Breast epithelium (tissue), 4 donors: Measurements from ENCODE around the gene IL1R1. TPM values are rescaled to one million over a fixed set of nuclear protein-coding genes. Genes with fewer than 3 reads are reported as not detected.
A peak's percentile ranks its signal among the peaks of the same experiment; 100 is the strongest.

Source experiments
- DNase-seq, 2 donors: peaks; one replicate each; pipeline ENCODE4 v3.0.0-alpha.2; 2019; ENCODE audit warnings: low spot score in 2 of 2
- H3K27ac ChIP-seq, 2 donors: fragments of 200-600 bp; sonication (generic) in 1 of 2; one replicate each; pipeline ENCODE4 v1.5.1; 2016 to 2019; ENCODE audit warnings: mild to moderate bottlenecking in 1 of 2
- H3K27me3 ChIP-seq, 2 donors: fragments of 200-600 bp; sonication (generic) in 1 of 2; one replicate each; pipeline versions ENCODE4 v1.5.1 to v1.6.0; 2017 to 2019; ENCODE audit warnings: control low read depth in 1 of 2, mild to moderate bottlenecking in 1 of 2
- H3K36me3 ChIP-seq: fragments of 200-600 bp; one replicate; pipeline ENCODE4 v1.5.1; 2019
- H3K4me1 ChIP-seq, 2 donors: fragments of 200-600 bp; sonication (generic); one replicate each; pipeline ENCODE4 v1.5.1; 2016 to 2019; ENCODE audit warnings: control low read depth in 1 of 2
- H3K4me3 ChIP-seq, 3 donors: fragments of 200-600 bp; sonication (generic); 1 replicate in 2 of 3; 2 replicates in 1 of 3; pipeline ENCODE4 v1.5.1; 2016 to 2019; ENCODE audit warnings: mild to moderate bottlenecking in 3 of 3, moderate library complexity in 2 of 3
- H3K9me3 ChIP-seq, 2 donors: fragments of 200-600 bp; sonication (generic) in 1 of 2; one replicate each; pipeline ENCODE4 v1.5.1; 2016 to 2019; ENCODE audit warnings: control low read depth in 1 of 2
- CTCF ChIP-seq, 3 donors: fragments of 450-650 bp; IDR thresholded peaks; one replicate each; pipeline ENCODE4 v1.5.1; 2016 to 2017; ENCODE audit warnings: antibody characterized with exemption in 3 of 3, mild to moderate bottlenecking in 3 of 3, moderate library complexity in 3 of 3
- POLR2A ChIP-seq: fragments of 450-650 bp; IDR thresholded peaks from one replicate; pipeline ENCODE4 v1.6.1; 2016; ENCODE audit warnings: antibody characterized with exemption, mild to moderate bottlenecking, moderate library complexity
- POLR2AphosphoS5 ChIP-seq, 3 donors: sonication (generic); formaldehyde crosslinking; IDR thresholded peaks; one replicate each; pipeline ENCODE4 v1.6.1; 2017; ENCODE audit warnings: antibody characterized with exemption in 3 of 3
- intact Hi-C: fragments of 100-400 bp; cut with DNase I; formaldehyde crosslinking; loops from one replicate; pipeline ENCODE4 v1.15.1; 2023; ENCODE audit warnings: low total_unique reads
- total RNA-seq, 3 donors: library from RNA; depleted of rRNA; stranded (reverse); fragments of >200 nt; gene quantifications; one replicate each; pipeline ENCODE4 v1.1.0, GENCODE V29; 2016

The IL1R1 gene
- total RNA-seq, 3 donors from 2014 or later = 127 to 206 (median 136) TPM

- no peaks in the 10 kb centered on the region for H3K9me3 ChIP-seq
- no peaks in the 10 kb centered on the region for H3K4me1 ChIP-seq
- no peak for DNase-seq
- no peak overlapping the region for H3K27ac ChIP-seq
- TF ChIP-seq POLR2A (no peak), CTCF (IDR thresholded peaks at IDR 0.05) (no peak), POLR2AphosphoS5 (IDR thresholded peaks at IDR 0.05) (no peak)
- intact Hi-C loops = no loop called here
- no peak overlapping the region for H3K4me3 ChIP-seq
- no peaks in the 10 kb centered on the region for H3K36me3 ChIP-seq
- H3K27me3 ChIP-seq = no peaks in the 10 kb centered on the region
Observed at GRCh38 chr2:102184568-102184967, 42.0 kb downstream of the IL1R1 start.

GRCh38 chr2:102185347-102185746, 42.8 kb downstream of the IL1R1 start:
- Histone ChIP-seq H3K27ac (no peak overlapping the region), H3K4me1 (no peaks in the 10 kb centered on the region), H3K36me3 (no peaks in the 10 kb centered on the region), H3K4me3 (no peak overlapping the region), H3K9me3 (no peaks in the 10 kb centered on the region), H3K27me3 (no peaks in the 10 kb centered on the region)
- intact Hi-C loops = no loop called here
- DNase-seq = no peak
- TF ChIP-seq CTCF (IDR thresholded peaks at IDR 0.05) (peak in 2 of 3 donors; percentile 18 to 35), POLR2A (no peak)

- H3K27ac ChIP-seq = peak within 1 kb of the TSS; percentile 83 to 89
- H3K27me3 ChIP-seq = no peaks in the 10 kb centered on the region
- peak; percentile 54 to 61 for DNase-seq
- TF ChIP-seq CTCF (IDR thresholded peaks at IDR 0.05) (no peak), POLR2A (no peak), POLR2AphosphoS5 (IDR thresholded peaks at IDR 0.05) (peak in 1 of 3 donors; percentile 15)
- no peaks in the 10 kb centered on the region for H3K9me3 ChIP-seq
- no peaks in the 10 kb centered on the region for H3K4me1 ChIP-seq
- peak within 1 kb of the TSS; percentile 45 to 83 (median 63) for H3K4me3 ChIP-seq
- intact Hi-C loops = no loop called here
- H3K36me3 ChIP-seq = no peaks in the 10 kb centered on the region
Observed at GRCh38 chr2:102186791-102187495, 44.4 kb downstream of the IL1R1 start, which contains the start of gene IL1RL2. IL1RL2 (plus strand) TSS chr2:102187023; CDS start chr2:102187868, 845 bp downstream.

- intact Hi-C loops = no loop called here
- peak in 2 of 3 donors; percentile 27 to 37 for TF ChIP-seq CTCF (IDR thresholded peaks at IDR 0.05)
- TF ChIP-seq POLR2A = no peak
- TF ChIP-seq POLR2AphosphoS5 (IDR thresholded peaks at IDR 0.05) = no peak
- Histone ChIP-seq H3K9me3 (no peaks in the 10 kb centered on the region), H3K4me1 (no peaks in the 10 kb centered on the region), H3K36me3 (no peaks in the 10 kb centered on the region), H3K4me3 (peak overlapping the region; percentile 45 to 83 (median 63)), H3K27ac (peak overlapping the region; percentile 83 to 89), H3K27me3 (no peaks in the 10 kb centered on the region)
- DNase-seq = no peak
Observed at GRCh38 chr2:102187496-102188150, 45.1 kb downstream of the IL1R1 start.

GRCh38 chr2:102190430-102191107, 48.0 kb downstream of the IL1R1 start:
- H3K4me3 ChIP-seq = no peak overlapping the region
- H3K36me3 ChIP-seq = no peaks in the 10 kb centered on the region
- TF ChIP-seq POLR2A (no peak), POLR2AphosphoS5 (IDR thresholded peaks at IDR 0.05) (no peak), CTCF (IDR thresholded peaks at IDR 0.05) (no peak)
- H3K9me3 ChIP-seq = no peaks in the 10 kb centered on the region
- no peak overlapping the region for H3K27ac ChIP-seq
- H3K4me1 ChIP-seq = no peaks in the 10 kb centered on the region
- DNase-seq = no peak
- H3K27me3 ChIP-seq = no peaks in the 10 kb centered on the region
- intact Hi-C loops = no loop called here
